GM12874 (cell line): Measurements from ENCODE around the gene PLXND1.

Source experiments
- TF ChIP-seq, protein P1 (sequence below): IDR thresholded peaks from 2 replicates; pipeline ENCODE4 v1.5.1; 2011; ENCODE audit warnings: low read depth, mild to moderate bottlenecking, control low read depth, low read length, moderate library complexity; ENCODE audit not compliant: insufficient read depth

Gene PLXND1

DNA sequence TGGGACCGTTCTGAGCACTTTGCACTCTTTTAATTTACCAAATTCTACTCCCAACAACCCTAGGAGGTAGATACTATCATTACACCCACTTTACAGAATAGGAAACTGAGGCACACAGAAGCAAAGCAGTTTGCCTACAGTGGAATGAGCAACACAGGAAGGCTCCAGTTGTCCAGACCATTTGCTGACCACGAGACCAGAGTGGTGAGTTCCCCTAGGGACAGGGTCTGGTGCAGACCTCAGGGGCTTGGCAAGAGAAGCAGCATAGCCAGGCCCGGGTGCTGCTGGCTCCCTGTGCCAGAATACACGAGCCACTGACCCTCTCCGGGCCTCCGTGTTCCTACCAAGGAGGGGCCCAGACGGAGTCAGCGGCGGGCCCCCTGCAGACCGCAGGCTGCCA is 26.5 kb downstream of the PLXND1 start:
- TF ChIP-seq, protein P1, sequence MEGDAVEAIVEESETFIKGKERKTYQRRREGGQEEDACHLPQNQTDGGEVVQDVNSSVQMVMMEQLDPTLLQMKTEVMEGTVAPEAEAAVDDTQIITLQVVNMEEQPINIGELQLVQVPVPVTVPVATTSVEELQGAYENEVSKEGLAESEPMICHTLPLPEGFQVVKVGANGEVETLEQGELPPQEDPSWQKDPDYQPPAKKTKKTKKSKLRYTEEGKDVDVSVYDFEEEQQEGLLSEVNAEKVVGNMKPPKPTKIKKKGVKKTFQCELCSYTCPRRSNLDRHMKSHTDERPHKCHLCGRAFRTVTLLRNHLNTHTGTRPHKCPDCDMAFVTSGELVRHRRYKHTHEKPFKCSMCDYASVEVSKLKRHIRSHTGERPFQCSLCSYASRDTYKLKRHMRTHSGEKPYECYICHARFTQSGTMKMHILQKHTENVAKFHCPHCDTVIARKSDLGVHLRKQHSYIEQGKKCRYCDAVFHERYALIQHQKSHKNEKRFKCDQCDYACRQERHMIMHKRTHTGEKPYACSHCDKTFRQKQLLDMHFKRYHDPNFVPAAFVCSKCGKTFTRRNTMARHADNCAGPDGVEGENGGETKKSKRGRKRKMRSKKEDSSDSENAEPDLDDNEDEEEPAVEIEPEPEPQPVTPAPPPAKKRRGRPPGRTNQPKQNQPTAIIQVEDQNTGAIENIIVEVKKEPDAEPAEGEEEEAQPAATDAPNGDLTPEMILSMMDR, result no peak

DNA sequence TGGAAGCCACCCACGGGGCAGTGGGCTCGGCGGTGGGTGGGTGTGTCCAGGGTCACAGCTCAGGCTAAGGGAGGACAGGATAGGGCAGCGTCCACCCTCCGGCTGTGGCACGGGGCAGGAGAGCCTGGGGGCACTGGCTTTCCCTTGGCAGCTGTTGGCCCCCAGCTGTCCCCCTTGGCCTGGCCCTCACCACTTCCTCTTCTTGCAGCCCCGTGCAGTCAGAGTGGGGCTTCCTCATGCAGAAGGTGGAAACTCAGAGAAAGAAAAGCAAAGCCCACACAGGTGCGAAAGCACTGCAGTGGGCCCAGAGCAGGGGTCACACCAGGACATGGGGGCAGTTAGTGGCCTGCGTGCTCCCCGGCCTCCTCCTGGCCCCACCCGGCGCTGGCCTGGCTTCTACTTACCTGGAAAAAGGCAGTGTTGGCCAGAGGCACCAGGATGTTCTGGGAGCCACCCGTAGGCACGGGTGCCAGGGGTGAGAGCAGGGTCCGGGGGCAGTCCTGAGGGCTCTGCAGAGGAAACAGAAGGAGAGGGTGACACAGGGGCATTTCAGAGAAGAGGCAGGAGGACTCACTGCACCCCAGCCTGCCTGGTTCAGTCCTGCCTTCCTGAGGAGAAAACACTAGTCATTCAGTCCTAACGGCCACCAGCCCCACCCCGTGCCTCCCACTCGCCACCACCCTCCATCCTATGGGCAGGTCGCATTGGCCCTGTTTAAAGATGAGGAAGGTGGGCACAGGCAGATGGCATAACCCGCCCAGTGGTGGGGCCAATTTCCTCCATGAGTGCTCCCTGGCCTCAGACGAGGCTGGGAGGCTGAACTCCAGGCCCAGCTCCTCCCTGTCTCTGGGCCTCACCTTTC is 28.3 kb downstream of the PLXND1 start:
- TF ChIP-seq, protein P1, result no peak

DNA sequence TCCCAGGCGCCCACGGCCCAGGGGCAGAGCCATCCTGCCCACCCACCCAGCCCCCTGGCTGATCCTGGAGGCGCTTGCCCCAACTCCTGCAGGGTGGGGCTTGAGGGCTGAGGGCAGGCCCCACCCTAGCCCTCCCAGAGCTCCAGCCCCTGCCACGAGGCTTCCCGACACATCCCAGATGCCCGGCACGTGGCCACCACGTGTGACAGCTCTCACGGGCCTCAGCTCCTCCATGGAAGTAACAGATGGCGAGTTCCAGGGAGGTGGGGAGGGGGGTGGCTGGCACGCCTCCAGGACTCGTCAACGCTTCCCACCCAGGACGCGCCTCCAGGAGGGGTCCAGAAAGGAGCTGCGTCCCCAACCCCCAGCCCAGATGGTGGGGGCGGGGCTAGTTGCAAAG is 29.1 kb downstream of the PLXND1 start:
- TF ChIP-seq, protein P1, result no peak

DNA sequence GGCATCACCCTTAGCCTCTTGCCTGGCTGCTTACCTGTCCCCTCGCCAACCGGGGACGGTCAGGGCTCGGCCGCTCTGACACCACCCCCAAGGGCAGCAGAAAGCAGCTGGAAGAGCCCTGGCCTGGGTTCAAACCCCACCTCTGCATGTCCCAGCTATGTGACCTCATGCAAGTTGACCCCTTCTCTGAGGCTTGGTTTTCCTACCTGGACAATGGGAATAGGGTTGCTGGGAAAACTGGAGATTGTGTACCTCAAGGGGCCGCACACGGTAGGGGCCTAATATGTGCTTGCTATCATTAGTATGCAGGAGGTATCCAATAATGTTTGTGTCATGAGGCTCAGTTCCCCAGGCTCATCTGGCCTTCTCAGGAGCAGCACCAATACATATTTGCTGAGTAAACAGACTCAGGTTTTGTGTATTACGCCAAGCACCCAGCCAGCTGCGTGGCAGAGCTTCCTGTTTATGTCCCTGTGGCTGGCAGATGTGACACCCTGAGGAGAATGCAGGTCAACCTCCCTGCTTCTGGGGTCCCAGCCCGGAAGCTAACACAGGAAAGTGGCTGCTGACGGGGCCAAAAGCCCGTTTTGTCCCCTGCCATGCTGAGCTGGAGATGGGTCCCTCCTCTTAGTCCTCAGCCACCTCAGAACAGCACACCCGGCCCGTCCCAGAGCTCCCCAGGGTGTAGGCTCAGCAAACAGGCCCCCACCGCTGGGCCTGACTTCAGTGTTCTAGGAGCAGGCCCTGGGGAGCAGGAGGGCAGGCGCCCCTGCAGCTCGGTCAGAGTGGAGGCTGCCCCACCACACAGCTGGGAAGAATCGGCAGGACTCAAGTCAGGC is 29.7 kb downstream of the PLXND1 start:
- TF ChIP-seq, protein P1, result no peak

DNA sequence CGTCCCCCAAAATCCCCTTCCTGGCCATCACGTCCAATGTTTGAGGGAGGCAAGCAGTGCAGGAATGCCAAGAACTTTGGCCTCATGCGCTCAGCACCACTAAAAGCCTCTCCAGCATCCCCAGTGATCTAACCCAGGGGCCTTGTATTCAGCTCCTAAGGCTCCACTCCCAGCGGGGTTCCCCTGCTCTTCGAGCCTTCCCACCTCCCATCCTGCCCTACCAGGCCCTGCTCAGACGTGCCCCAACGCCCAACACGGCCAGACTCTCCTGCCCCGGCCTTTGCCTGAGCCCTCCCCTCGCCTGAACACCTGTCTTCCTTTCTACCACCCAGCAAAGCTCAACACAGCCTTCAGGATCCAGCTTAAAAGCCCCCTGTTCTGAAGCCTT is 30.5 kb downstream of the PLXND1 start:
- TF ChIP-seq, protein P1, result no peak

DNA sequence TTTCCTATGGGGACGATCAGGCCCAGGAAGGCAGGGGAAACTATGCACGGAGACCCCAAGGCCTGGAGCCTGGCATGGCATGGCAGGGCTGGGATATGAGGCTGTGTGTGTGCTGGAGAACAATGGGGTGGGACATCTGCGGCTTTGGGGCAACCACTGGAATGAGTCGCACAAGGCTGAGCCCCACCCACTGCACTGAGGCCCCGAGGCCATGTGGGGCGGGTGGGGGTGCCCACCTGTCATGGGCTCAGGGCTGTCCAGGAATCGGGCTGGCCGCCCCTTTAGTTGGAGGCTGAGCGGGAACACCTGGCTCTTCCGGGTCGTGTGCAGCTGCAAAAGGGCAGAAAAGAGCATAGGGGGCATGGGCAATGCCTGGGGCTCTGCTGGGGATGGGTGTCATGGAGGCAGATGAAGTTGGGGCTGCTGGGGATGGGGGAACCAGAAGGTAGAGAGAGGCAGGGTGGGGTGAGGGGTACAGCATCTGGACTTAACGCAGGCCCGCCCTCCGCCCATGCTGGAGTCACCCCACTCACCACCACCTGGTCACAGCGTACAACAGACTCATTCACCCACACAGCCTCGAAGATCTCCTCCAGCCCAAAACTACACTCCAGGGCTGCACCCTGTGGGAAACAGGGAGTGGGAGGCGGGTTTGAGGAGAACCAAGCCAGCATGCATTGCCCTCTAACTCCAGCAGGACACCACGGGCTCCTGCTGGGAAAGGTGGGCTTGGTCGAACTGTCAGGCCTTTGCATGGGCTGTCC is 31.1 kb downstream of the PLXND1 start:
- TF ChIP-seq, protein P1, result no peak

DNA sequence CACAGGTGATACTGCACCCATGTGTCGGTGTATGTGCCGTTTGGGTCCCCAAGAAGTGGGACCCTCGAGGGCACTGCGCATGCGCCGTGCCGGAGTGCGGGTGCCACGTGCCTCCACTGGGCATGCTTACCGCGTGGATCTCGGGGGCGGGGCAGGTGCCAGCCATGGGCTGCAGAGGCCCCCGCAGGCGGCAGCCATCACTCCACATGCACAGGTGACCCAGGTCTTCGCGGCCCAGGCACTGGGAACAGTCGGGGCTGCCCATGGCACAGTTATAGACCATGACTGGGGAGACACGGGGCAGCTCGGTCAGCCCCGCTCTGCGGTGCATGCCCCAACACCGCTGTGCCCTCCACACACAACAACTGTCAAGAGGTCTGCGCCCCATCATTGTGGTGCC is 32.3 kb downstream of the PLXND1 start:
- TF ChIP-seq, protein P1, result no peak
